ENCODE measurements around the gene PLEKHM3. TPM values are rescaled to one million over a fixed set of nuclear protein-coding genes. Genes with fewer than 3 reads are reported as not detected.

PLEKHM3 gene
- polyA plus RNA-seq, 2 of the 4 experiments (the other 2 are of a cell fraction) = 2.9 to 6.5 TPM

DNA sequence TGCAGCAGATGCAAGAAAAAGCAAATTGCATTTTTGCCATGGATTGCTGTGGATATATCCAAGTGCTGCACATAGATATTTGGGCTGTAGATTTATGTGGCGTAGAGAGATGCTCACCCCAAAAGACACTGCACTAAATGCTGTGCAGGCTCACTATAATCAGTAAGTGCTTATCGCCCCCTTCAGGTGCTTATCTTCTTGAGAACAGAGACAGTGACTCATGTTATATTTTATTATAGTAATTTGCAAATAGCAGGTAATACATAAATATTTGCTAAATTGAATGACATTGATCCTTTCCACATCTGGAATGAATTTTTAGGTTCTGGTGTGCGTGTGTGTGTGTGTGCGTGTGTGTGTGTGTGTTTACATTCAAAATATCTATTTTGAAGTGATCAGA, 36.8 kb upstream of the PLEKHM3 start:
- no peaks in the 10 kb centered on the region for H3K4me1 ChIP-seq
- no peak for FAIRE-seq
- no peaks in the 10 kb centered on the region for H3K9me3 ChIP-seq
- H3K4me3 ChIP-seq = no peak overlapping the region
- H3K27ac ChIP-seq = no peak overlapping the region
- peak in 1 of 2 experiments; percentile 65 for DNase-seq (ENCODE audit: low read depth in 1 of 2, low spot score in 1 of 2)
- H3K4me2 ChIP-seq = no peak overlapping the region
- WGBS (ENCODE audit: missing lambda C conversion rate) = 35% methylated on average over 4 of the region's 4 CpGs
- TF ChIP-seq FOSL2 (IDR thresholded peaks at IDR 0.05) = no peak
- TF ChIP-seq FOSL2 (CRISPR knock-in tag; IDR thresholded peaks at IDR 0.05) = peak; percentile 74
- TF ChIP-seq SMC3 (IDR thresholded peaks at IDR 0.05) = peak; percentile 44
- peak; percentile 71; a peak in 4 of 5 replicates for TF ChIP-seq RAD21 (conservative IDR thresholded peaks at IDR 0.05 in 1 of 2, IDR thresholded peaks at IDR 0.05 in 1 of 2)
- TF ChIP-seq MAFK (IDR thresholded peaks at IDR 0.05; ENCODE audit: partially characterized antibody) = no peak
- TF ChIP-seq, protein P1, sequence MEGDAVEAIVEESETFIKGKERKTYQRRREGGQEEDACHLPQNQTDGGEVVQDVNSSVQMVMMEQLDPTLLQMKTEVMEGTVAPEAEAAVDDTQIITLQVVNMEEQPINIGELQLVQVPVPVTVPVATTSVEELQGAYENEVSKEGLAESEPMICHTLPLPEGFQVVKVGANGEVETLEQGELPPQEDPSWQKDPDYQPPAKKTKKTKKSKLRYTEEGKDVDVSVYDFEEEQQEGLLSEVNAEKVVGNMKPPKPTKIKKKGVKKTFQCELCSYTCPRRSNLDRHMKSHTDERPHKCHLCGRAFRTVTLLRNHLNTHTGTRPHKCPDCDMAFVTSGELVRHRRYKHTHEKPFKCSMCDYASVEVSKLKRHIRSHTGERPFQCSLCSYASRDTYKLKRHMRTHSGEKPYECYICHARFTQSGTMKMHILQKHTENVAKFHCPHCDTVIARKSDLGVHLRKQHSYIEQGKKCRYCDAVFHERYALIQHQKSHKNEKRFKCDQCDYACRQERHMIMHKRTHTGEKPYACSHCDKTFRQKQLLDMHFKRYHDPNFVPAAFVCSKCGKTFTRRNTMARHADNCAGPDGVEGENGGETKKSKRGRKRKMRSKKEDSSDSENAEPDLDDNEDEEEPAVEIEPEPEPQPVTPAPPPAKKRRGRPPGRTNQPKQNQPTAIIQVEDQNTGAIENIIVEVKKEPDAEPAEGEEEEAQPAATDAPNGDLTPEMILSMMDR (IDR thresholded peaks at IDR 0.05) = peak; percentile 63
- POLR2A ChIA-PET = no interaction called here
- peak; percentile 84 to 94 for ATAC-seq
- CTCF ChIA-PET = interaction anchor here (0.7 to 2.9 kb wide), 9 partner anchors 10 to 319 kb away, joined by 3 to 12 read pairs (median 5); no protein-coding TSS in a partner anchor

GRCh38 chr2:208057108-208057507, 31.8 kb upstream of the PLEKHM3 start:
- 96% methylated on average over 1 of the region's 1 CpG for WGBS (ENCODE audit: missing lambda C conversion rate)
- no peaks in the 10 kb centered on the region for H3K4me1 ChIP-seq
- ChIA-PET POLR2A (no interaction called here), CTCF (no interaction called here)
- FAIRE-seq (no peak), ATAC-seq (no peak), DNase-seq (ENCODE audit: low read depth in 1 of 2, low spot score in 1 of 2) (no peak)
- no peak for TF ChIP-seq HDAC2 (IDR thresholded peaks at IDR 0.05)
- no peak overlapping the region for H3K27ac ChIP-seq
- no peak overlapping the region for H3K4me3 ChIP-seq
- H3K4me2 ChIP-seq = no peak overlapping the region
- no peaks in the 10 kb centered on the region for H3K9me3 ChIP-seq

DNA sequence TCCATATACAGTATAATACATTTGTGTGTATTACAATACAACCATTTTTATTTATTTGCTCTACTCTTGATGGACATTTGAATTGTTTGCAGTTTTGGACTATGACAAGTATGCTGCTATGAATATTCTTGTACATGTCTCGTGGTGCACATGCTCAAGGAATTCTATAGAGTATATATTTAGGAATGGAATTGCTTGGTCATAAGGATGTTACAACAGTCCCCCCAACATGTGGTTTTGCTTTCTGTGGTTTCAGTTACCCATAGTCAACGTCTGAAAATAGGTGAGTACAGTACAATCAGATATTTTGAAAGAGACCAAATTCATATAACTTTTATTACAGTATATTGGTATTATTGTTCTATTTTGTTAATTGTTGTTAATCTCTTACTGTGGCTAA, 24.1 kb upstream of the PLEKHM3 start:
- no peak for TF ChIP-seq MAX (IDR thresholded peaks at IDR 0.05)
- TF ChIP-seq KDM5A (IDR thresholded peaks at IDR 0.05) = no peak
- TF ChIP-seq RNF2 (IDR thresholded peaks at IDR 0.05; ENCODE audit: borderline replicate concordance, low read depth) = no peak
- TF ChIP-seq CBX2 (IDR thresholded peaks at IDR 0.05; ENCODE audit: borderline replicate concordance, low read depth) = no peak
- no peak for TF ChIP-seq FOSL2 (IDR thresholded peaks at IDR 0.05)
- no peak for TF ChIP-seq FOSL2 (CRISPR knock-in tag; IDR thresholded peaks at IDR 0.05)
- no peak for TF ChIP-seq ZNF302 (CRISPR knock-in tag; IDR thresholded peaks at IDR 0.05)
- no peak for TF ChIP-seq HDAC2 (IDR thresholded peaks at IDR 0.05)
- TF ChIP-seq NFE2L2 (conservative IDR thresholded peaks at IDR 0.05; ENCODE audit: low read length) = no peak
- no peak for TF ChIP-seq CHD2 (IDR thresholded peaks at IDR 0.05; ENCODE audit: low read length, partially characterized antibody)
- no peak for TF ChIP-seq PHF8 (IDR thresholded peaks at IDR 0.05; ENCODE audit: borderline replicate concordance, low read depth)
- no peak for TF ChIP-seq HEYL (CRISPR knock-in tag; IDR thresholded peaks at IDR 0.05)
- TF ChIP-seq MAZ (IDR thresholded peaks at IDR 0.05; ENCODE audit: borderline replicate concordance, low read depth, low read length) = no peak
- TF ChIP-seq POLR2AphosphoS2 (conservative IDR thresholded peaks at IDR 0.05; ENCODE audit: low read length) = no peak
- no peak for TF ChIP-seq SREBF2 (IDR thresholded peaks at IDR 0.05)
- TF ChIP-seq JUNB (IDR thresholded peaks at IDR 0.05) = no peak
- no peak for TF ChIP-seq CHD4 (IDR thresholded peaks at IDR 0.05; ENCODE audit: borderline replicate concordance)
- TF ChIP-seq CEBPB (IDR thresholded peaks at IDR 0.05) = no peak
- TF ChIP-seq, protein P2, sequence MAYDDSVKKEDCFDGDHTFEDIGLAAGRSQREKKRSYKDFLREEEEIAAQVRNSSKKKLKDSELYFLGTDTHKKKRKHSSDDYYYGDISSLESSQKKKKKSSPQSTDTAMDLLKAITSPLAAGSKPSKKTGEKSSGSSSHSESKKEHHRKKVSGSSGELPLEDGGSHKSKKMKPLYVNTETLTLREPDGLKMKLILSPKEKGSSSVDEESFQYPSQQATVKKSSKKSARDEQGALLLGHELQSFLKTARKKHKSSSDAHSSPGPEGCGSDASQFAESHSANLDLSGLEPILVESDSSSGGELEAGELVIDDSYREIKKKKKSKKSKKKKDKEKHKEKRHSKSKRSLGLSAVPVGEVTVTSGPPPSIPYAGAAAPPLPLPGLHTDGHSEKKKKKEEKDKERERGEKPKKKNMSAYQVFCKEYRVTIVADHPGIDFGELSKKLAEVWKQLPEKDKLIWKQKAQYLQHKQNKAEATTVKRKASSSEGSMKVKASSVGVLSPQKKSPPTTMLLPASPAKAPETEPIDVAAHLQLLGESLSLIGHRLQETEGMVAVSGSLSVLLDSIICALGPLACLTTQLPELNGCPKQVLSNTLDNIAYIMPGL (CRISPR knock-in tag; IDR thresholded peaks at IDR 0.05; ENCODE audit: borderline replicate concordance) = no peak
- no peak for TF ChIP-seq HOXA7 (CRISPR knock-in tag; IDR thresholded peaks at IDR 0.05)
- no peak for TF ChIP-seq RAD21 (conservative IDR thresholded peaks at IDR 0.05 in 1 of 2, IDR thresholded peaks at IDR 0.05 in 1 of 2)
- no peak for FAIRE-seq
- ChIA-PET CTCF (interaction anchor here (1.6 kb wide), 1 partner anchor 9 kb away, joined by 5 read pairs; no protein-coding TSS in a partner anchor), POLR2A (no interaction called here)
- H3K4me1 ChIP-seq = no peaks in the 10 kb centered on the region
- 30% methylated on average over 2 of the region's 2 CpGs for WGBS (ENCODE audit: missing lambda C conversion rate)
- no peak overlapping the region for H3K4me3 ChIP-seq
- no peak for ATAC-seq
- DNase-seq (ENCODE audit: low read depth in 1 of 2, low spot score in 1 of 2) = no peak
- H3K9me3 ChIP-seq = no peaks in the 10 kb centered on the region
- H3K27ac ChIP-seq = no peak overlapping the region
- no peak overlapping the region for H3K4me2 ChIP-seq

Measured in A549 (cell line).